A549 (cell line): ENCODE measurements around the gene NEUROD4. TPM values are rescaled to one million over a fixed set of nuclear protein-coding genes. Genes with fewer than 3 reads are reported as not detected.

Source experiments
- ATAC-seq, 2 experiments: fragments of 200-7000 bp in 1 of 2; fragments of >200 bp in 1 of 2; cut with Nextera tagmentation in 1 of 2; cut with Tn5 transposase in 1 of 2; 3 replicates each; pipeline versions ENCODE4 v1.8.0 to v1.9.1; 2018 to 2020; ENCODE audit warnings: mild to moderate bottlenecking in 1 of 2, moderate library complexity in 1 of 2
- CTCF ChIA-PET: fragments of 300-600 bp; sonication (Branson Sonifier 250); formaldehyde crosslinking; extraction: SDS; loops from one replicate; lab custom pipeline; 2021; ENCODE audit warnings: antibody characterized with exemption, inconsistent platforms; lab: Yijun Ruan, JAX
- POLR2A ChIA-PET: fragments of 350-600 bp; formaldehyde crosslinking; extraction: SDS; loops from one replicate; lab custom pipeline; 2021; ENCODE audit warnings: antibody characterized with exemption, inconsistent platforms; lab: Yijun Ruan, JAX
- DNase-seq, 2 experiments: peaks; one replicate each; pipeline versions ENCODE4 v3.0.0 to v3.0.0-alpha.2; 2011 to 2016; ENCODE audit warnings: low read depth in 1 of 2, low spot score in 1 of 2
- FAIRE-seq: peaks from 2 replicates; lab custom pipeline; 2011; peaks lifted over from hg19 to GRCh38; lab: Jason Lieb, UNC
- H3K27ac ChIP-seq, 2 experiments: fragments of >200 bp; sonication (Bioruptor Twin); formaldehyde crosslinking; 3 replicates each; pipeline ENCODE4 v1.5.1; 2016 to 2017
- H3K4me1 ChIP-seq: fragments of >200 bp; sonication (Bioruptor Twin); formaldehyde crosslinking; 3 replicates; pipeline ENCODE4 v1.6.1; 2016
- H3K4me2 ChIP-seq: fragments of >200 bp; sonication (Bioruptor Twin); formaldehyde crosslinking; 3 replicates; pipeline ENCODE4 v1.6.1; 2016
- H3K4me3 ChIP-seq: fragments of >200 bp; sonication (Bioruptor Twin); formaldehyde crosslinking; 3 replicates; pipeline ENCODE4 v1.5.1; 2016
- H3K9me3 ChIP-seq: fragments of >200 bp; sonication (Bioruptor Twin); formaldehyde crosslinking; 3 replicates; pipeline ENCODE4 v1.6.1; 2016
- CBX8 ChIP-seq: fragments of 200-600 bp; sonication (generic); IDR thresholded peaks from 2 replicates; pipeline ENCODE4 v1.6.1; 2016
- CEBPB ChIP-seq, 2 experiments: fragments of >200 bp in 1 of 2; sonication (Bioruptor Twin) in 1 of 2; formaldehyde crosslinking in 1 of 2; IDR thresholded peaks; 2 replicates each; pipeline ENCODE4 v1.6.1; 2012 to 2016
- CHD4 ChIP-seq: fragments of 200-600 bp; sonication (generic); IDR thresholded peaks from 2 replicates; pipeline ENCODE4 v1.6.1; 2016; ENCODE audit warnings: antibody characterized with exemption, mild to moderate bottlenecking, borderline replicate concordance
- EHF ChIP-seq: fragments of 250-450 bp; sonication (Bioruptor Pico); IDR thresholded peaks from 2 replicates; pipeline ENCODE4 v1.5.0; 2020; ENCODE audit warnings: mild to moderate bottlenecking
- ESRRA ChIP-seq: fragments of 150-350 bp; IDR thresholded peaks from 2 replicates; pipeline ENCODE4 v1.6.1; 2014; ENCODE audit warnings: mild to moderate bottlenecking, low read length, borderline replicate concordance
- FOSB ChIP-seq: fragments of 250-450 bp; sonication (Bioruptor Pico); IDR thresholded peaks from 2 replicates; pipeline ENCODE4 v1.5.0; 2020; ENCODE audit warnings: mild to moderate bottlenecking, moderate library complexity
- FOXS1 ChIP-seq: fragments of 250-450 bp; sonication (Bioruptor Pico); IDR thresholded peaks from 2 replicates; pipeline ENCODE4 v1.5.0; 2020; ENCODE audit warnings: mild to moderate bottlenecking, moderate library complexity
- GATA3 ChIP-seq: IDR thresholded peaks from 2 replicates; pipeline ENCODE4 v1.6.1; 2012; ENCODE audit warnings: borderline replicate concordance
- HOXA7 ChIP-seq: fragments of 250-450 bp; sonication (Bioruptor Pico); IDR thresholded peaks from 2 replicates; pipeline ENCODE4 v1.5.0; 2020; ENCODE audit warnings: mild to moderate bottlenecking, moderate library complexity
- HOXB5 ChIP-seq: fragments of 250-450 bp; sonication (Bioruptor Pico); IDR thresholded peaks from 2 replicates; pipeline ENCODE4 v1.5.0; 2020; ENCODE audit warnings: mild to moderate bottlenecking, moderate library complexity
- JUN ChIP-seq, 2 experiments: fragments of >200 bp; sonication (Bioruptor Twin); formaldehyde crosslinking; IDR thresholded peaks; 2 replicates in 1 of 2; 3 replicates in 1 of 2; pipeline ENCODE4 v1.6.1; 2016 to 2017
- KDM1A ChIP-seq: fragments of 200-600 bp; sonication (generic); IDR thresholded peaks from 2 replicates; pipeline ENCODE4 v1.6.1; 2016; ENCODE audit warnings: low read depth, mild to moderate bottlenecking
- KDM5A ChIP-seq: fragments of 200-600 bp; sonication (generic); IDR thresholded peaks from 2 replicates; pipeline ENCODE4 v1.6.1; 2016; ENCODE audit warnings: antibody characterized with exemption, mild to moderate bottlenecking
- MYC ChIP-seq: IDR thresholded peaks from 2 replicates; pipeline ENCODE4 v1.6.1; 2012; ENCODE audit warnings: mild to moderate bottlenecking, inconsistent platforms, low read length, improper control_type of control experiment, borderline replicate concordance
- NPAS2 ChIP-seq: fragments of 250-450 bp; sonication (Bioruptor Pico); IDR thresholded peaks from 2 replicates; pipeline ENCODE4 v1.8.0; 2022; ENCODE audit warnings: mild to moderate bottlenecking, moderate library complexity, borderline replicate concordance
- POLR2A ChIP-seq: IDR thresholded peaks from 2 replicates; pipeline ENCODE4 v1.6.1; 2012; ENCODE audit warnings: mild to moderate bottlenecking, low read length
- POLR2AphosphoS2 ChIP-seq: conservative IDR thresholded peaks from 2 replicates; pipeline ENCODE4 v1.6.1; 2012; ENCODE audit warnings: low read length, improper control_type of control experiment, inconsistent platforms
- RAD21 ChIP-seq, 2 experiments: fragments of >200 bp in 1 of 2; sonication (Bioruptor Twin) in 1 of 2; formaldehyde crosslinking in 1 of 2; IDR thresholded peaks in 1 of 2; conservative IDR thresholded peaks in 1 of 2; 2 replicates in 1 of 2; 3 replicates in 1 of 2; pipeline ENCODE4 v1.6.1; 2012 to 2018; ENCODE audit warnings: inconsistent platforms in 1 of 2
- RARB ChIP-seq: fragments of 250-450 bp; sonication (Bioruptor Pico); IDR thresholded peaks from 2 replicates; pipeline ENCODE4 v1.8.0; 2021; ENCODE audit warnings: mild to moderate bottlenecking, moderate library complexity
- RCOR1 ChIP-seq: fragments of 150-350 bp; IDR thresholded peaks from 2 replicates; pipeline ENCODE4 v1.6.1; 2014; ENCODE audit warnings: antibody characterized with exemption, low read length, low read depth
- SMC3 ChIP-seq: fragments of >200 bp; sonication (Bioruptor Twin); formaldehyde crosslinking; IDR thresholded peaks from 3 replicates; pipeline ENCODE4 v1.6.1; 2018; ENCODE audit warnings: inconsistent platforms
- TFCP2L1 ChIP-seq: fragments of 250-450 bp; sonication (Bioruptor Pico); IDR thresholded peaks from 2 replicates; pipeline ENCODE4 v1.5.0; 2021; ENCODE audit warnings: mild to moderate bottlenecking
- TP53 ChIP-seq: fragments of 250-450 bp; sonication (Bioruptor Pico); IDR thresholded peaks from 2 replicates; pipeline ENCODE4 v1.5.0; 2021; ENCODE audit warnings: mild to moderate bottlenecking, moderate library complexity
- ZC3H11A ChIP-seq: fragments of 450-650 bp; IDR thresholded peaks from 2 replicates; pipeline ENCODE4 v1.6.1; 2014; ENCODE audit warnings: antibody characterized with exemption, mild to moderate bottlenecking
- ZSCAN20 ChIP-seq: fragments of 250-450 bp; sonication (Bioruptor Pico); IDR thresholded peaks from 2 replicates; pipeline ENCODE4 v1.8.0; 2022; ENCODE audit warnings: mild to moderate bottlenecking, moderate library complexity
- WGBS: methylation state at CpG from one replicate; pipeline ENCODE4 v1.1.6; 2017; ENCODE audit errors: missing lambda C conversion rate; 5-methylcytosine and 5-hydroxymethylcytosine counted together
- polyA plus RNA-seq, 4 experiments: library from polyadenylated mRNA; depleted of rRNA in 3 of 4; stranded (reverse); fragments of >200 nt; fragmentation: RNase III in 1 of 4; extraction: RNeasy Plus Mini Kit Qiagen cat#74134 plus additional on column Dnase treatment in 1 of 4; gene quantifications; 2 replicates in 3 of 4; 3 replicates in 1 of 4; pipeline ENCODE4 v1.2.3, GENCODE V29; 2011 to 2017
- TF ChIP-seq, protein P1 (sequence below): IDR thresholded peaks from 2 replicates; pipeline ENCODE4 v1.6.1; 2012
- TF ChIP-seq, protein P2 (sequence below): fragments of 250-450 bp; sonication (Bioruptor Pico); IDR thresholded peaks from 2 replicates; pipeline ENCODE4 v1.5.0; 2020; ENCODE audit warnings: low read depth, mild to moderate bottlenecking, moderate library complexity
- TF ChIP-seq, protein P3 (sequence below): fragments of 150-350 bp; IDR thresholded peaks from 2 replicates; pipeline ENCODE4 v1.6.1; 2014; ENCODE audit warnings: low read depth, mild to moderate bottlenecking, low read length
- TF ChIP-seq, protein P4 (sequence below): fragments of >200 bp; sonication (Bioruptor Twin); formaldehyde crosslinking; IDR thresholded peaks from 3 replicates; pipeline ENCODE4 v1.5.1; 2016
- TF ChIP-seq, protein P5 (sequence below): fragments of >200 bp; sonication (Bioruptor Twin); formaldehyde crosslinking; IDR thresholded peaks from 2 replicates; pipeline ENCODE4 v1.6.1; 2016
- TF ChIP-seq, protein P6 (sequence below): fragments of 250-450 bp; sonication (Bioruptor Pico); IDR thresholded peaks from 2 replicates; pipeline ENCODE4 v1.5.0; 2021; ENCODE audit warnings: mild to moderate bottlenecking, moderate library complexity, borderline replicate concordance
- TF ChIP-seq, protein P7 (sequence below): IDR thresholded peaks from 2 replicates; pipeline ENCODE4 v1.6.1; 2012; ENCODE audit warnings: low read depth, borderline replicate concordance

The NEUROD4 gene
- polyA plus RNA-seq, 2 of the 4 experiments (the other 2 are of a cell fraction) = not detected

DNA sequence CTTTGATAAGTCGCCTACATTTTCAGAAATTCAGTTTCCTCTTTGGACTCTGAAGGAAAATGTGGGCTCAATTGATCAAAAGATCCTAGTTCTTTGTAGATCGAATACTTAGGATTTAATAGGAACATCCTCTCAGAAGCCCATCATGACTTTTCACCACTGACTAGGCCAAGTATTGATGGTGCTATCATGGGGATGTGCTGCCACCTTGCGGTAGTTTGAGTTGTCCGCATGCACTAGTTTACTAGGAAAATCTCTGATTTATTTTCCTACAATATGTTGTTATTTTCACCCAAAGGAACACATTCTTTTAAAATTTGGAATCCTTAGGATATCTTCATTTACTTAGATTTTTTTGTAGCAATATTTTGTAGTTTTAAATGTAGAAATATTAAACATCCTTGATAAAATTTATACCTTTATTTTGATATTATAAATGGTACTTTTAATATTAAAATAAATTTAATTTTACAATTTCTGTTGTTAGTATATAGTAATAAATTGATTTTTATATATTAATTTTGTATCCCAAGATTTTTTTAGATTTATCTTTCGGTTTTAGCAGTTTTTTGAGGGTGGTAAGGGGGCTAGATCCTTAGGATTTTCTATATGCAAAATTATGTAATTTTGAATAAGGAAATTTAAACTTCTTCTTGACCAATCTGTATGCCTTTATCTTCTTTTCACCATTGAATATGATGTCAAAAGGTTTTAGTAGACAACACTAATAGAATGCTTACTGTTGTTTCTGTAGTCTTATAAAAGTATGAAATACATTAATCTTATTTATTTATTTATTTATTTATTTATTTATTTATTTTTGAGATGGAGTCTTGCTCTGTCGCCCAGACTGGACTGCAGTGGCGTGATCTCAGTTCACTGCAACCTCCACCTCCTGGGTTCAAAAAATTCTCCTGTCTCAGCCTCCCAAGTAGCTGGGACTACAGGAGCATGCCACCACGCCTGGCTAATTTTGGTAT lies 53.6 kb downstream of the NEUROD4 start:
- no peak overlapping the region for H3K4me3 ChIP-seq
- H3K4me1 ChIP-seq = no peaks in the 10 kb centered on the region
- TF ChIP-seq, protein P1, sequence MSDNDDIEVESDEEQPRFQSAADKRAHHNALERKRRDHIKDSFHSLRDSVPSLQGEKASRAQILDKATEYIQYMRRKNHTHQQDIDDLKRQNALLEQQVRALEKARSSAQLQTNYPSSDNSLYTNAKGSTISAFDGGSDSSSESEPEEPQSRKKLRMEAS = no peak
- TF ChIP-seq TP53 (no peak), JUN (IDR thresholded peaks at IDR 0.05) (no peak), HOXA7 (no peak), POLR2A (no peak), CEBPB (IDR thresholded peaks at IDR 0.05) (no peak), POLR2AphosphoS2 (no peak), FOXS1 (CRISPR knock-in tag) (no peak), MYC (no peak), RARB (CRISPR knock-in tag) (no peak), GATA3 (no peak), TFCP2L1 (CRISPR knock-in tag) (no peak), NPAS2 (CRISPR knock-in tag) (no peak), FOSB (CRISPR knock-in tag) (no peak), RAD21 (conservative IDR thresholded peaks at IDR 0.05 in 1 of 2, IDR thresholded peaks at IDR 0.05 in 1 of 2) (peak; percentile 85 to 93), HOXB5 (CRISPR knock-in tag) (no peak), ZC3H11A (peak; percentile 93), KDM1A (no peak), ZSCAN20 (no peak), SMC3 (peak; percentile 86), ESRRA (no peak), EHF (no peak), CBX8 (no peak), CHD4 (no peak), KDM5A (no peak), RCOR1 (no peak)
- TF ChIP-seq, protein P2, sequence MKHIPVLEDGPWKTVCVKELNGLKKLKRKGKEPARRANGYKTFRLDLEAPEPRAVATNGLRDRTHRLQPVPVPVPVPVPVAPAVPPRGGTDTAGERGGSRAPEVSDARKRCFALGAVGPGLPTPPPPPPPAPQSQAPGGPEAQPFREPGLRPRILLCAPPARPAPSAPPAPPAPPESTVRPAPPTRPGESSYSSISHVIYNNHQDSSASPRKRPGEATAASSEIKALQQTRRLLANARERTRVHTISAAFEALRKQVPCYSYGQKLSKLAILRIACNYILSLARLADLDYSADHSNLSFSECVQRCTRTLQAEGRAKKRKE (CRISPR knock-in tag) = no peak
- TF ChIP-seq, protein P3, sequence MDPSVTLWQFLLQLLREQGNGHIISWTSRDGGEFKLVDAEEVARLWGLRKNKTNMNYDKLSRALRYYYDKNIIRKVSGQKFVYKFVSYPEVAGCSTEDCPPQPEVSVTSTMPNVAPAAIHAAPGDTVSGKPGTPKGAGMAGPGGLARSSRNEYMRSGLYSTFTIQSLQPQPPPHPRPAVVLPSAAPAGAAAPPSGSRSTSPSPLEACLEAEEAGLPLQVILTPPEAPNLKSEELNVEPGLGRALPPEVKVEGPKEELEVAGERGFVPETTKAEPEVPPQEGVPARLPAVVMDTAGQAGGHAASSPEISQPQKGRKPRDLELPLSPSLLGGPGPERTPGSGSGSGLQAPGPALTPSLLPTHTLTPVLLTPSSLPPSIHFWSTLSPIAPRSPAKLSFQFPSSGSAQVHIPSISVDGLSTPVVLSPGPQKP = no peak
- TF ChIP-seq, protein P4, sequence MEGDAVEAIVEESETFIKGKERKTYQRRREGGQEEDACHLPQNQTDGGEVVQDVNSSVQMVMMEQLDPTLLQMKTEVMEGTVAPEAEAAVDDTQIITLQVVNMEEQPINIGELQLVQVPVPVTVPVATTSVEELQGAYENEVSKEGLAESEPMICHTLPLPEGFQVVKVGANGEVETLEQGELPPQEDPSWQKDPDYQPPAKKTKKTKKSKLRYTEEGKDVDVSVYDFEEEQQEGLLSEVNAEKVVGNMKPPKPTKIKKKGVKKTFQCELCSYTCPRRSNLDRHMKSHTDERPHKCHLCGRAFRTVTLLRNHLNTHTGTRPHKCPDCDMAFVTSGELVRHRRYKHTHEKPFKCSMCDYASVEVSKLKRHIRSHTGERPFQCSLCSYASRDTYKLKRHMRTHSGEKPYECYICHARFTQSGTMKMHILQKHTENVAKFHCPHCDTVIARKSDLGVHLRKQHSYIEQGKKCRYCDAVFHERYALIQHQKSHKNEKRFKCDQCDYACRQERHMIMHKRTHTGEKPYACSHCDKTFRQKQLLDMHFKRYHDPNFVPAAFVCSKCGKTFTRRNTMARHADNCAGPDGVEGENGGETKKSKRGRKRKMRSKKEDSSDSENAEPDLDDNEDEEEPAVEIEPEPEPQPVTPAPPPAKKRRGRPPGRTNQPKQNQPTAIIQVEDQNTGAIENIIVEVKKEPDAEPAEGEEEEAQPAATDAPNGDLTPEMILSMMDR = peak; percentile 95
- TF ChIP-seq, protein P5, sequence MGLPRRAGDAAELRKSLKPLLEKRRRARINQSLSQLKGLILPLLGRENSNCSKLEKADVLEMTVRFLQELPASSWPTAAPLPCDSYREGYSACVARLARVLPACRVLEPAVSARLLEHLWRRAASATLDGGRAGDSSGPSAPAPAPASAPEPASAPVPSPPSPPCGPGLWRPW = no peak
- TF ChIP-seq, protein P6, sequence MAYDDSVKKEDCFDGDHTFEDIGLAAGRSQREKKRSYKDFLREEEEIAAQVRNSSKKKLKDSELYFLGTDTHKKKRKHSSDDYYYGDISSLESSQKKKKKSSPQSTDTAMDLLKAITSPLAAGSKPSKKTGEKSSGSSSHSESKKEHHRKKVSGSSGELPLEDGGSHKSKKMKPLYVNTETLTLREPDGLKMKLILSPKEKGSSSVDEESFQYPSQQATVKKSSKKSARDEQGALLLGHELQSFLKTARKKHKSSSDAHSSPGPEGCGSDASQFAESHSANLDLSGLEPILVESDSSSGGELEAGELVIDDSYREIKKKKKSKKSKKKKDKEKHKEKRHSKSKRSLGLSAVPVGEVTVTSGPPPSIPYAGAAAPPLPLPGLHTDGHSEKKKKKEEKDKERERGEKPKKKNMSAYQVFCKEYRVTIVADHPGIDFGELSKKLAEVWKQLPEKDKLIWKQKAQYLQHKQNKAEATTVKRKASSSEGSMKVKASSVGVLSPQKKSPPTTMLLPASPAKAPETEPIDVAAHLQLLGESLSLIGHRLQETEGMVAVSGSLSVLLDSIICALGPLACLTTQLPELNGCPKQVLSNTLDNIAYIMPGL (CRISPR knock-in tag) = no peak
- TF ChIP-seq, protein P7, sequence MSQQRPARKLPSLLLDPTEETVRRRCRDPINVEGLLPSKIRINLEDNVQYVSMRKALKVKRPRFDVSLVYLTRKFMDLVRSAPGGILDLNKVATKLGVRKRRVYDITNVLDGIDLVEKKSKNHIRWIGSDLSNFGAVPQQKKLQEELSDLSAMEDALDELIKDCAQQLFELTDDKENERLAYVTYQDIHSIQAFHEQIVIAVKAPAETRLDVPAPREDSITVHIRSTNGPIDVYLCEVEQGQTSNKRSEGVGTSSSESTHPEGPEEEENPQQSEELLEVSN = no peak
- H3K27ac ChIP-seq = no peak overlapping the region
- ATAC-seq (peak; percentile 87 to 89), FAIRE-seq (peak; percentile 77), DNase-seq (peak; percentile 42 to 82)
- no peaks in the 10 kb centered on the region for H3K9me3 ChIP-seq
- WGBS = 5% methylated on average over 8 of the region's 8 CpGs
- H3K4me2 ChIP-seq = no peak overlapping the region
- ChIA-PET POLR2A (no interaction called here), CTCF (interaction anchor here (0.6 to 18.8 kb wide), 30 partner anchors 10 to 505 kb away, joined by 3 to 268 read pairs (median 4); no protein-coding TSS in a partner anchor)
